HepG2 (cell line): ENCODE results near the gene SEC11A. TPM values are rescaled to one million over a fixed set of nuclear protein-coding genes. Genes with fewer than 3 reads are reported as not detected.

Source experiments
- ARID2 ChIP-seq: sonication (generic); formaldehyde crosslinking; IDR thresholded peaks from 2 replicates; pipeline ENCODE4 v1.8.1; 2022; ENCODE audit warnings: mild to moderate bottlenecking, missing genetic modification reagents, borderline replicate concordance
- ARID4A ChIP-seq: sonication (generic); formaldehyde crosslinking; IDR thresholded peaks from 2 replicates; pipeline ENCODE4 v1.5.0; 2020; ENCODE audit warnings: mild to moderate bottlenecking, missing genetic modification reagents, borderline replicate concordance
- KDM5A ChIP-seq: fragments of 200-600 bp; sonication (generic); IDR thresholded peaks from 2 replicates; pipeline ENCODE4 v1.7.0; 2018; ENCODE audit warnings: antibody characterized with exemption, mild to moderate bottlenecking, low read length, borderline replicate concordance
- MED8 ChIP-seq: sonication (generic); formaldehyde crosslinking; IDR thresholded peaks from 2 replicates; pipeline ENCODE4 v1.8.1; 2023; ENCODE audit warnings: mild to moderate bottlenecking, missing genetic modification reagents; ENCODE audit not compliant: insufficient replicate concordance
- TEAD3 ChIP-seq: optimal IDR thresholded peaks from 2 replicates; pipeline ENCODE3; 2016; ENCODE audit warnings: borderline replicate concordance
- ZFAT ChIP-seq: sonication (generic); formaldehyde crosslinking; conservative IDR thresholded peaks from 2 replicates; pipeline ENCODE4 v1.8.1; 2023; ENCODE audit warnings: missing genetic modification reagents, inconsistent platforms
- ZHX1 ChIP-seq: sonication (generic); formaldehyde crosslinking; IDR thresholded peaks from 2 replicates; pipeline ENCODE4 v1.8.1; 2022; ENCODE audit warnings: low read depth, mild to moderate bottlenecking, missing genetic modification reagents
- ZNF263 ChIP-seq: sonication (generic); formaldehyde crosslinking; IDR thresholded peaks from 2 replicates; pipeline ENCODE4 v1.4.0; 2020; ENCODE audit warnings: missing genetic modification reagents
- ZNF510 ChIP-seq: sonication (generic); formaldehyde crosslinking; IDR thresholded peaks from 2 replicates; pipeline ENCODE4 v1.4.0; 2020; ENCODE audit warnings: low read depth, mild to moderate bottlenecking, missing genetic modification reagents
- ZNF589 ChIP-seq: sonication (generic); formaldehyde crosslinking; conservative IDR thresholded peaks from 2 replicates; pipeline ENCODE4 v1.8.0; 2022; ENCODE audit warnings: mild to moderate bottlenecking, moderate library complexity, missing genetic modification reagents
- polyA plus RNA-seq, 8 experiments: library from polyadenylated mRNA; depleted of rRNA in 3 of 8; stranded (reverse) in 7 of 8; unstranded in 1 of 8; fragments of >200 nt; fragmentation: Illumina TruSeq in 4 of 8; extraction: Trizol in 4 of 8; gene quantifications; 2 replicates each; pipeline versions ENCODE4 v1.2.1 to v1.2.3, GENCODE V29; 2011 to 2016; ENCODE audit warnings: low read depth in 4 of 8, missing spikeins in 1 of 8, mixed read lengths in 1 of 8; ENCODE audit not compliant: insufficient read depth in 1 of 8
- total RNA-seq, 5 experiments: library from RNA; depleted of rRNA; stranded (reverse); fragments of >200 nt; fragmentation: Illumina TruSeq; extraction: Trizol; gene quantifications; 2 replicates each; pipeline ENCODE4 v1.2.3, GENCODE V29; 2016; ENCODE audit warnings: low read depth in 1 of 5
- TF ChIP-seq, protein P1 (sequence below): sonication (generic); formaldehyde crosslinking; IDR thresholded peaks from 2 replicates; pipeline ENCODE4 v1.5.0; 2020; ENCODE audit warnings: missing genetic modification reagents
- TF ChIP-seq, protein P2 (sequence below): sonication (generic); formaldehyde crosslinking; IDR thresholded peaks from 2 replicates; pipeline ENCODE4 v1.8.0; 2023; ENCODE audit warnings: mild to moderate bottlenecking, missing genetic modification reagents
- TF ChIP-seq, protein P3 (sequence below): fragments of 450-650 bp; IDR thresholded peaks from 2 replicates; pipeline ENCODE4 v1.6.1; 2017
- TF ChIP-seq, protein P4 (sequence below): sonication (generic); formaldehyde crosslinking; IDR thresholded peaks from 2 replicates; pipeline ENCODE4 v1.4.0; 2020; ENCODE audit warnings: mild to moderate bottlenecking, missing genetic modification reagents

The SEC11A gene
- total and polyA plus RNA-seq, 2 of the 13 experiments (the other 11 are each of a cell fraction or from before 2014, with no cell fraction given) = 141 to 230 TPM

DNA sequence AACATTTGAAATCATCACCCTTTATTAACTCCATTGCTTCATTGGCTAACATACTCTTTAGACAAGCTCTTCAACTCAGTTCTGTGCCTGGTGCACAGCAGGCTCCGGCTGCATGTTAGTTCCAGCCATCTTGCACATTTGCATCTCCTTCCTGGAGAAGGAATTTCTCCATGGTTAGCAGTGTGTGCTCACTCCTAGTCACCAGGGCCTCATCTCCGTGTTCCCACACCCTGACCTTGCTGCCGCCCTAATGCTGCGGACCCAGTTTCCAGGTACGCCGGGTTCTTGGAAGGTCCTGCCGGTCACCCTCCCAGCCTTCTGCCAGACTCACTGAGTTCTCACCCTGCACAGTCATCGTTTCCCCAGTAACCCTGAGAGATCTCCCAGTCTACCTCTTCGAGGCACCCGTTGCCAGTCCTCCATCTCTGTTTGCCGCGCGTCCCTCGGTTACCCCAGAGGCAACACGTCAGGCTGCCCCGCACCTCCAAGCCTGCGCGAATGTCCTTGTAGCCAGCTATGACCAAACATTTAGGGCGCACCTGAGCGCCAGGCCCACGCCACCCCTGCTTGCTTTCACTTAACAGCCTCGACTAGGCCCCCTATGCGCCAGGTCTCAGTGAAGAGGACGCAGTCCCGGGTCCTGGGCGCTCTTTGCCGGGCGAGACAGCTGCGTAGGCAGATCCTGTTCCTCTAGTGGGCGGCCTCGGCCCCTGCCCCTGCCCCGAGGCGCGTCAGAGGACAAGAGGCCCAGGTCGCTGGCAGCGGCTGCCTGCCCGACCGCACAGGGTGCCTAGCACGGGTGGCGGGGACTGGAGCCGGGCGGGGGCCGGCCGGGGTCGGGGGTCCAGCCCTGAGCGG lies 31.7 kb upstream of the SEC11A start (continued):
- peak; percentile 82 for TF ChIP-seq ARID4A (CRISPR knock-in tag)
- peak; percentile 58 for TF ChIP-seq MED8 (CRISPR knock-in tag)
- no peak for TF ChIP-seq ZFAT (CRISPR knock-in tag)
- peak; percentile 23 for TF ChIP-seq ZNF510 (CRISPR knock-in tag)
- TF ChIP-seq ZNF589 (CRISPR knock-in tag) = no peak
- TF ChIP-seq ARID2 (CRISPR knock-in tag) = peak; percentile 78; the same call in 1 of the 2 replicates
- TF ChIP-seq, protein P1, sequence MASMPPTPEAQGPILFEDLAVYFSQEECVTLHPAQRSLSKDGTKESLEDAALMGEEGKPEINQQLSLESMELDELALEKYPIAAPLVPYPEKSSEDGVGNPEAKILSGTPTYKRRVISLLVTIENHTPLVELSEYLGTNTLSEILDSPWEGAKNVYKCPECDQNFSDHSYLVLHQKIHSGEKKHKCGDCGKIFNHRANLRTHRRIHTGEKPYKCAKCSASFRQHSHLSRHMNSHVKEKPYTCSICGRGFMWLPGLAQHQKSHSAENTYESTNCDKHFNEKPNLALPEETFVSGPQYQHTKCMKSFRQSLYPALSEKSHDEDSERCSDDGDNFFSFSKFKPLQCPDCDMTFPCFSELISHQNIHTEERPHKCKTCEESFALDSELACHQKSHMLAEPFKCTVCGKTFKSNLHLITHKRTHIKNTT = no peak
- TF ChIP-seq KDM5A = peak; percentile 59; the same call in 1 of the 2 replicates
- TF ChIP-seq, protein P2, sequence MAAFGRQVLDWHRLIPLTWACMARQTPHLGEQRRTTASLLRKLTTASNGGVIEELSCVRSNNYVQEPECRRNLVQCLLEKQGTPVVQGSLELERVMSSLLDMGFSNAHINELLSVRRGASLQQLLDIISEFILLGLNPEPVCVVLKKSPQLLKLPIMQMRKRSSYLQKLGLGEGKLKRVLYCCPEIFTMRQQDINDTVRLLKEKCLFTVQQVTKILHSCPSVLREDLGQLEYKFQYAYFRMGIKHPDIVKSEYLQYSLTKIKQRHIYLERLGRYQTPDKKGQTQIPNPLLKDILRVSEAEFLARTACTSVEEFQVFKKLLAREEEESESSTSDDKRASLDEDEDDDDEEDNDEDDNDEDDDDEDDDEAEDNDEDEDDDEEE = no peak
- TF ChIP-seq TEAD3 = peak; percentile 24
- TF ChIP-seq, protein P3, sequence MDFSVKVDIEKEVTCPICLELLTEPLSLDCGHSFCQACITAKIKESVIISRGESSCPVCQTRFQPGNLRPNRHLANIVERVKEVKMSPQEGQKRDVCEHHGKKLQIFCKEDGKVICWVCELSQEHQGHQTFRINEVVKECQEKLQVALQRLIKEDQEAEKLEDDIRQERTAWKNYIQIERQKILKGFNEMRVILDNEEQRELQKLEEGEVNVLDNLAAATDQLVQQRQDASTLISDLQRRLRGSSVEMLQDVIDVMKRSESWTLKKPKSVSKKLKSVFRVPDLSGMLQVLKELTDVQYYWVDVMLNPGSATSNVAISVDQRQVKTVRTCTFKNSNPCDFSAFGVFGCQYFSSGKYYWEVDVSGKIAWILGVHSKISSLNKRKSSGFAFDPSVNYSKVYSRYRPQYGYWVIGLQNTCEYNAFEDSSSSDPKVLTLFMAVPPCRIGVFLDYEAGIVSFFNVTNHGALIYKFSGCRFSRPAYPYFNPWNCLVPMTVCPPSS = no peak
- TF ChIP-seq, protein P4, sequence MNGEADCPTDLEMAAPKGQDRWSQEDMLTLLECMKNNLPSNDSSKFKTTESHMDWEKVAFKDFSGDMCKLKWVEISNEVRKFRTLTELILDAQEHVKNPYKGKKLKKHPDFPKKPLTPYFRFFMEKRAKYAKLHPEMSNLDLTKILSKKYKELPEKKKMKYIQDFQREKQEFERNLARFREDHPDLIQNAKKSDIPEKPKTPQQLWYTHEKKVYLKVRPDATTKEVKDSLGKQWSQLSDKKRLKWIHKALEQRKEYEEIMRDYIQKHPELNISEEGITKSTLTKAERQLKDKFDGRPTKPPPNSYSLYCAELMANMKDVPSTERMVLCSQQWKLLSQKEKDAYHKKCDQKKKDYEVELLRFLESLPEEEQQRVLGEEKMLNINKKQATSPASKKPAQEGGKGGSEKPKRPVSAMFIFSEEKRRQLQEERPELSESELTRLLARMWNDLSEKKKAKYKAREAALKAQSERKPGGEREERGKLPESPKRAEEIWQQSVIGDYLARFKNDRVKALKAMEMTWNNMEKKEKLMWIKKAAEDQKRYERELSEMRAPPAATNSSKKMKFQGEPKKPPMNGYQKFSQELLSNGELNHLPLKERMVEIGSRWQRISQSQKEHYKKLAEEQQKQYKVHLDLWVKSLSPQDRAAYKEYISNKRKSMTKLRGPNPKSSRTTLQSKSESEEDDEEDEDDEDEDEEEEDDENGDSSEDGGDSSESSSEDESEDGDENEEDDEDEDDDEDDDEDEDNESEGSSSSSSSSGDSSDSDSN (CRISPR knock-in tag) = peak; percentile 89
- peak; percentile 48; the same call in 1 of the 2 replicates for TF ChIP-seq ZNF263 (CRISPR knock-in tag)
- no peak for TF ChIP-seq ZHX1 (CRISPR knock-in tag)
